GM19239 (cell line): Measurements from ENCODE around the gene CRTC3.
A peak's percentile ranks its signal among the peaks of the same experiment; 100 is the strongest.

ENCODE experiments used
- DNase-seq: peaks from one replicate; pipeline ENCODE4 v3.0.0; 2011; ENCODE audit warnings: low spot score; ENCODE audit not compliant: insufficient read length
- FAIRE-seq: peaks from 2 replicates; lab custom pipeline; 2011; peaks lifted over from hg19 to GRCh38; lab: Jason Lieb, UNC

The CRTC3 gene

DNA sequence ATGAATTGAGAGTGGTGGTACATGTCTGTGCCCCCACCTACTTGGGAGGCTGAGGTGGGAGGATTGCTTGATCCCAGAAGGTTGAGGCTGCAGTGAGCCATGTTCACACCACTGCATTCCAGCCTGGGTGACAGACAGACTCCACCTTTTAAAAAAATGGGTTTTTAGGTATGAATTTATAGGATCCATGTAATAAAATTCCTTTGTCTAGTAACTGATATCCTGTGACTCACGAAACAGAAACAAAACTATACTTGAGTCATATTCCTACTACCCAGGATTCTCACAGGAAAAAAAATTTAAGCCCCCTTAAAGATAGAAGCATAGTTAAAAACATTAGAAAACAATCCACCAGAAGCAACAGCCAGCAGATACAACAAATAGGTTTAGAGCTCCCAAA lies 10.0 kb upstream of the CRTC3 start:
- DNase-seq (no peak), FAIRE-seq (no peak)

DNA sequence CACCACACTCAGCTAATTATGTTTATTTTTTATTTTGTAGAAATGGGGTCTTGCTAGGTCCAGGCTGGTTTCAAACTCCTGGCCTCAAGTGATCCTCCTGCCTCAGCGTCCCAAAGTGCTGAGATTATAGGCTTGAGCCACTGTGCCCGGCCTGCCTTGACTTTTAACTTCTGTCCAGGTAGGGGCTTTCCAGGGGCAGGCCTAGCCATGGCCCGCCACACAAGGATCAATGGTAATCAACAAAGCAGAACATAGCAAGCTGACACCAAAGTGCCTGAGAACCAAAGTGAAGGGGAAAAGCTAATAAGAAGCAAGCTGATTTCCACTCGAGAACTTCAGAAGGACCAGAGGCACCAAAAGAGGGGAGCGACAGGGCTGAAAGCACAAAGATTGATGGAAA lies 9.4 kb upstream of the CRTC3 start:
- no peak for DNase-seq
- peak; percentile 4 for FAIRE-seq

DNA sequence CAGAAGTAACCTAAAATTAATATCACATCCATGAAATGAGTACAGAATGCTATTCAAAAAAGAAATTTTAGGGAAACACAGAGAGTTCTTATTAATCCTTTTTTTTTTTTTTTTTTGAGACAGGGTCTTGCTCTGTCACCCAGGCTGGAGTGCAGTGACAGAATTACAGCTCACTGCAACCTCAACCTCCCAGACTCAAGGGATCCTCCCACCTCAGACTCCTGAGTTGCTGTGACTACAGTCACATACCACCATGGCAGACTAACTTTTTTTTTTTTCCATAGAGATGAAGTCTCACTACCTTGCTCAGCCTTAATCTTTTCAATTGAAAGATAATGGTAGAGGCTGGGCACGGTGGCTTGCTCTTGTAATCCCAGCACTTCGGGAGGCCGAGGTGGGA lies 6.3 kb upstream of the CRTC3 start:
- DNase-seq = no peak
- FAIRE-seq = no peak

DNA sequence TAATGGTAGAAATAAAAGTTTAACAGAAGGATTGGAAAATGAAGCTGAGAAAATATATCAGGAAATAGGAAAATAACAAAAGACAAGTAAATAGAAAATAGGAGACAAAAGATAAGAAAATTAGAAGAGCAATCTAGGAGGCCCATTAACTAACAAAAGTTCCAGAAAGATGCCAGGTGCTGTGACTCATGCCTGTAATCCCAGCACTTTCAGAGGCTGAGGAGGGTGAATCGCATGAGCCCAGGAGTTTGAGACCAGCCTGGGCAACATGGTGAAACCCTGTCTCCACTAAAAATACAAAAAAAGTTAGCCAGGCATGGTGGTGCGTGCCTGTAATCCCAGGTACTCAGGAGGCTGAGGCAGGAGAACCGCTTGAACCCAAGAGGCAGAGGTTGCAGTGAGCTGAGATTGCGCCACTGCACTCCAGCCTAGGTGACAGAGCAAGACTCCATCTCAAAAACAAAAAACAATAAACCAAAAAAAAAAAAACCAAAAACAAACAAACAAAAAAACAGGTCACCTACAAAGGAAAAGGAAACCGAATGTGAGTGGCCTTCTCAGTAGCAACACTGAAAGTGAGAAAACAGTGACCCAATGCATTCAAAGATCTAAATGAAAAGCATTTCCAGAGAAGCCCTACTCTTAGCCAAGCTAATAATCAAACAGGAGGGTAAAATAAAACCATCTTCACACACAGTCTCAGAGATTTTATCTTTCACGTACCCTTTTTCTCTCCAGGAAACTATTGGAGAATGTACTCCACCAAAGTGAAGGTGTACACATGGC lies 5.5 kb upstream of the CRTC3 start:
- FAIRE-seq (peak; percentile 94), DNase-seq (peak; percentile 59)

DNA sequence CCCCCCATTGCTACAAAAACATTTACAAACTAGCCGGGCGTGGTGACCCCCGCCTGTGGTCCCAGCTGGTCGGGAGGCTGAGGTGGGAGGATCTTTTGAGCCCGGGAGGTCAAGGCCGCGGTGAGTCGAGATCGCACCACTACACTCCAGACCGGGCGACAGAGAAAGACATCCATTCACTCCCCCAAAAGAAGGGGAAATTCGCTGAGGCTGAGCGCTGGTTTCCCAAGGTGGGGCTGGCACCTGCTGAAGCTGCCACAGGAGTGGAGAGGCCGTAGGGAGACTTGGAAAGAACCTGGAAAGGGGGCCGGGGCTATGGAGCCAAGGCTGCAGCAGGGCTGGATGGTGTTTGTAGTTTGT lies 732 bp upstream of the CRTC3 start:
- DNase-seq (no peak), FAIRE-seq (peak; percentile 39)

DNA sequence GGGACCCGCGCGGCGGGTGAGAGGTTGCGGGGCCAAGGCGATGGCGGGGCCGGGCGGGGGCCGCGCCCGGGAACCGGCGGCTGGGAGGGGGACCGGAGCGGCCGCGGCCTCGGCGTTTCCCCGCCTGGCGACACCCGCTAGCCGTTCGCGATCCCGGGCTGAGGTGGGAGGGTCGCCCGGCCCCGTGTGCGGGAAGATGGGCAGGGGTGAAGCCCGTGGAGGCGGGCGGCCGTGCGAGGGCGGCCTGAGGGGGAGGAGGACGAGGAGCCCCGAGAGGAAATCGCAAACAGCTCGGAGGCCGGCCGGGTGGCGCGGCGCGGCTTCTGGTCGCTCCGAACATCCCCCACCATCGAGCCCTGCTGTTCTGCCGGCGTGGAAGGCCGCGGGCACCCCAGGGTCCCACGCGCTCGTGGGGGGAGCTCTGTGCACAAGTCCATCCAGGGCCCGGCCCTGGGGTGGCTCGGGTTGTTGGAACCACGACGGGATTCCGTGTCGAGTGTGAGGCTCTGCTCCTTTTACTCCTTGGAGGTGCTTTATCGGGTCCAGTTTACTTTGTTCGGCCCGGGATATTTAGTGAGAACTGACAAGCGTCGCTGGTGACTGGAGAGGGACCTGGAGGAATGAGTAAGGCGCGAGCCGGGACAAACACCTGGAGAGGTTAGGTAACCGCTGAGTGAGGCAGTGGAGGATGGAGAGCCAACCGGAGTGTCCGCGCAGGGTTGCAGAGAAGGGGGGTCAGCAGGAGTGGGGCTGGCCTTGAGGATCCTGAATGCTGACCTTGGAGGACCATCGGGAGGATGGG lies 728 bp downstream of the CRTC3 start:
- peak; percentile 75 for DNase-seq
- no peak for FAIRE-seq

DNA sequence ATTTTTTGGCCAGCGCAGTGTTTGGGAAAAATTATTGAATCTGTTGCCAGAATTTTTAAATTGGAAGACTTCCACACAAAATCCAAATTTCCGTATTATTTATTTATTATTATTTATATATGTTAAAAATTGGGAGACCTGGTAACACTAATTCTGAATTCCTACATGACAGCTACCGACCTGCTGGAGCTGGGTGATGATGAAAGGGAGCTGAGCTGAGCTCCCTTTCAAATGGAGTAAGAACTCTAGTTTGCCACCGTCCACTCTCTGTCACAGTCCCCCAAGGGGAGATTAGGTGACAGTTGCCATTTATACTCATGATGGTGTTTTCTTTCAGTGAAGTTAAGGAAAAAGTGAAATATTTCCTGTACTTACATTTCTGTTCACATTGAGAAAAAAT lies 1.4 kb downstream of the CRTC3 start:
- no peak for FAIRE-seq
- no peak for DNase-seq

DNA sequence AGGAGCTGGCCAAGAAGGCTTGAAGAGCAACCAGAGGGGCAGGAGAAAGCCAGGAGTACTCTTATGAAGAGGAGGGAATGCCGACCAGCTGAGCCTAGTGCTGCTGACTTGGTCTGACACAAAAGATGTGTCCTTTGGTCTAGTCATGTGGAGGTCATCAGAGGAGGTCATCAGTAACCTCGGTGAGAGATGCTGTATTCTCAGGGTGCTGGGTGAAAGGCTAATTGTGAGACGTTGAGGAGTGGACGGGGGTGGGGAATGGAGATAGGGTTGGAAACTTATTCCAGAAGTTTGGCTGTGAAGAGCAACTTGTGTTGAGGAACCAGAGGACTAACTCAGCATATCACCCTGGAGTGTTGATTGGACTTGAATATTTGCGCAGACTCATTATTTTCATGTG lies 5.5 kb downstream of the CRTC3 start:
- DNase-seq = no peak

DNA sequence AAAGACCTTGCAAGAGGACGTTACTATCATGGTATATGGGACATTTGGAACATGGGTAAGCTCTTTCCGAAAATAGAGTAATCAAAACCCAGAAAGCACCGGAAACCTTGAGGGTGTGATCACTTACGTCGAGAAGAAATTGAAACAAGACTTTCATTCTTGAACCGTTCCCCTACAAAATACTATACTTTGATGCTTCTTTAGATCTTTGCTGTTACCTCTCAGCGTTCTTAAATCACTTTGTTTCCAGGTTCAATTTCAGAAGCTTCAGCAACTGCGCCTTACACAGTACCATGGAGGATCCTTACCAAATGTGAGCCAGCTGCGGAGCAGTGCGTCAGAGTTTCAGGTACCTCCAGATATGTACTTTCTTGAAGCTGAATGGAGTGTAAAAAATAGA lies 10.1 kb downstream of the CRTC3 start:
- FAIRE-seq (no peak), DNase-seq (no peak)

More for the DNA sequence above, 5.5 kb downstream of the CRTC3 start:
- no peak for FAIRE-seq

DNA sequence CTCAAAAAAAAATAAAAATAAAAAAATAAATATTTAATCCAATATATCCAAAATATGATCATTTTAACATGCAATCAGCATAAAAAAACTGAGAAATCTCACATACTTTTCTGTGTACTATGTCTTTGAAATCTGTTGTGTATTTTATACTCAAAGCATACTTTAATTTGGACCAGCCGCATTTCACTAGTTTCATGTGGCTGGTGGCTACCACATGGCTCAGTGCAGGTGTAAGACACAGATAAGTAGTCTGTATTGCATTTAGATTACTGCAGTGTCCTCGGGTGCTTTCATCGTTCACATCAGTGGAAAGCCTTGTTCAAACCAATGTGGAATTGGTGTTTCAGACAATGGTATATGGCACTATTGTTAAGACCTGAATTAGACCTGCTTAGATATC lies 11.0 kb downstream of the CRTC3 start:
- DNase-seq (no peak), FAIRE-seq (no peak)

DNA sequence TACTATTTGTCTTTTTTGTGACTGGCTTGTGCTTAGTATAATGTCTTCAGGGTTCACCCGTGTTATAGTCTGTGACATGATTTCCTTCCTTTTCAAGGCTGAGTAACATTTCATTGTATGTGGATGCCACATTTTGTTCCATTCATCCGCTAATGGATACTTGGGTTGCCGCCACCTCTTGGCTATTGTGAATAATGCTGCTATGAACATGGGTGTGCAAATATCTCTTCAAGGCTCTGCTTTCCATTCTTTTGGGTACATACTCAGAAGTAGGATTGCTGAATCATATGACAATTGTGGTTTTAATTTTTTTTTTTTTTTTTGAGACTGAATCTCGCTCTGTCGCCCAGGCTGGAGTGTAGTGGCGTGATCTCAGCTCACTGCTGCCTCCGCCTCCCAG lies 15.4 kb downstream of the CRTC3 start:
- DNase-seq (no peak), FAIRE-seq (no peak)

DNA sequence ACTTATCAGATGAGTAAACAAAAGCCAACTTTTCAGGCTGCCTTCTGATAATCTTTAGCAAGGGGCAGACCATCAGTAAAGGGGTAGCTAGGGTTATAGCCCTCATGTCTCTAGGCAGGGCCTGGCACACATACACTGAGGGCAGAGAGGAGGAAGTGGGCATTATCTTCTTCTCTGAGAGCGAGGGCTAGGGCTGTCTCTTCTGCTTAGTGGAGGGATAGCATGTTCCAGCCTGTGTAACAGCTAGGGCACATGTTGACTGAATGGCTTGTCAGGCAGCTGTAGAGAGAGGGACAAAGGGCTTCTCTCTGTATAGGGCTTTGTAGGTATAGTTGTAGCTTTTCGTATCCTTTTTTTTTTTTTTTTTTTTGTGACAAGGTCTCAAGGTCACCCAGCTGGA lies 17.8 kb downstream of the CRTC3 start:
- FAIRE-seq (no peak), DNase-seq (no peak)

DNA sequence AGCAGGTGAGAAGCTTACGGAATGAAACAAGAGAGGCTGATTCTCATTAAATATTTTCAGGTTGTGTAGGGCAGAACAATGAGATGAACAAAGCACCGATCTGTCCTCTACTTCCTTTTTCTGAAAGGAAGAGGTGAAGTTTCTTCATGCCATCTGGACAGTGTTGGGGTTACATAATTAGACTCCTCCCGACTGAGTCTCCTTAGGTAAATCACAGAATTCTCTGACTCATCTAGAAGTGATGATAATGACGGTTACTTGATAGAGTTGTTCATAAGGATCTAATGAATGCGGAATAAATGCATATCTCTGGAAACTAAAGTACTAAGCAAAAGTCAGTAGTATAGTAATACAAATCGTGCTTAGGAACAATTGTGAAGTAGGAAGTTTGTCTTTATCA lies 21.2 kb downstream of the CRTC3 start:
- no peak for DNase-seq
- peak; percentile 87 for FAIRE-seq

DNA sequence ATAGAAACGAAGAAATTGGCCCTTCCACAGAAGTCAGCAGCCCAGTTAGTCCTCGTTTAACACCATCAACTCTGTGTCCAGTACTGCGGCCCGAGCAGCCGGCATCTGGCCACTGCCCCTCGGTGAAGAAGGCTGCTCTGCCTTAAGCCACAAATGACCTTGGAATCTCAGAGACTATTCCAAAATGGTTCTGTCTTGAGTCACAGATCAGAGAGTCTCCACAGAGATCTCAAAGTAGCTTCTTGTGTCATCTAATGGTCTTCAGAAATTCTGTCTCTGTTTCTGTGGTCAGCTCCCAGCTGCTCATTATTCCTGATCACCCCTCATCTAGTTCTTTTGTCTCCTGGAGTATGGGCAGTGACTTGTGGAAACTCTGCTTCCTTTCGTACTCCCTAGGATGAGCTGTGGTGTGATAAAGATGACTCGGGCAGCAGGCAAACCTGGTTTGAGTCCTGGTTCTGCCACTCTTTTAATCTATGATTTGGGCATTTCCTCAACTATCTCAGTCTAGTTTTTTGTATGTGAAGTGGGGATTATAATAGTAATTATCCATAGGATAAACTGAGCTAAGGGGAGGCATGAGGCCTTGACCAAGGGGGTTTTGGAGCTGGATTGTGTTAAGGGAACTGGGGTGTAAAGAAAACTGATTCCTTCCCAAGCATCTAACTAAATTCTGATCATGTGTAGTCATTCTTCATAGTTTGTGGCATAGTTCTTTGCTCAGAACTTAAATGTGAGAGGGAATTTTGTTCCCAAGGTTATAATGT lies 22.6 kb downstream of the CRTC3 start:
- FAIRE-seq = no peak
- no peak for DNase-seq

DNA sequence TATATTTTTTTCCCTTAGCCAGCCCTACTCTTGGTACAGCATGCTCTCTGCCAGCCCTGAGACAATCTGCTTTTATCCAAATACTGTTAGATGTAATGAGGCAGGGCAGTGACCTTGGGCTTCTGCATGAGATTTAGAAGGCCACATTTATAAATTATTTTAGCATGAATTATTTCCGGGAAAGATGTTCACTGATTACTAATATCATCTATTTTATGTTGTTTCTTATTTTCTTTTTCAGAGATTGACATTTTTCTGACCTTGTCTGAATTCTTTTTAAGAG lies 23.1 kb downstream of the CRTC3 start:
- FAIRE-seq = no peak
- no peak for DNase-seq

DNA sequence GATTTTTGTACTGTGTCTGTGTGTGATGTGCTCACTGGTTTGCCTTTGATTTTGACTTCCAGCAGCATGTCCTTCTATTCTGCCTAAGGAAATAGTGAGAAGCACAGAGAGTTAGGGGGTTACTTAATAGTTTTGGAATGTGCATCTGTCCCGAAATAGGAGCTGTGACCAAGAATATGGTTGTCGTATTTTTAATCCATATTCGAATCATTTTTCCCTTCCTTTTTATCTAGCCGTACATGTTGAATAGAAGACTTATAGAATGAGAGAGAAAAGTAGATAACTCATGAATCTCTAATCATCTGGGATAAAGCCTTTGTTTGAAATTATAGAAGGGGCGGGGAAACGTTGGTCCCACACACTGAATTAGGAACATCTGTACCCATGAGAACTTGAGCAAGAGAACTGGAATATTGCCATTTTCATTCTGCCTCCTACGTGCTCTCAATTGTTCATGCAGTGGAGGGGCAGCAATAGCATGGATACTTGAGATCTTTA lies 23.6 kb downstream of the CRTC3 start:
- DNase-seq (no peak), FAIRE-seq (no peak)

DNA sequence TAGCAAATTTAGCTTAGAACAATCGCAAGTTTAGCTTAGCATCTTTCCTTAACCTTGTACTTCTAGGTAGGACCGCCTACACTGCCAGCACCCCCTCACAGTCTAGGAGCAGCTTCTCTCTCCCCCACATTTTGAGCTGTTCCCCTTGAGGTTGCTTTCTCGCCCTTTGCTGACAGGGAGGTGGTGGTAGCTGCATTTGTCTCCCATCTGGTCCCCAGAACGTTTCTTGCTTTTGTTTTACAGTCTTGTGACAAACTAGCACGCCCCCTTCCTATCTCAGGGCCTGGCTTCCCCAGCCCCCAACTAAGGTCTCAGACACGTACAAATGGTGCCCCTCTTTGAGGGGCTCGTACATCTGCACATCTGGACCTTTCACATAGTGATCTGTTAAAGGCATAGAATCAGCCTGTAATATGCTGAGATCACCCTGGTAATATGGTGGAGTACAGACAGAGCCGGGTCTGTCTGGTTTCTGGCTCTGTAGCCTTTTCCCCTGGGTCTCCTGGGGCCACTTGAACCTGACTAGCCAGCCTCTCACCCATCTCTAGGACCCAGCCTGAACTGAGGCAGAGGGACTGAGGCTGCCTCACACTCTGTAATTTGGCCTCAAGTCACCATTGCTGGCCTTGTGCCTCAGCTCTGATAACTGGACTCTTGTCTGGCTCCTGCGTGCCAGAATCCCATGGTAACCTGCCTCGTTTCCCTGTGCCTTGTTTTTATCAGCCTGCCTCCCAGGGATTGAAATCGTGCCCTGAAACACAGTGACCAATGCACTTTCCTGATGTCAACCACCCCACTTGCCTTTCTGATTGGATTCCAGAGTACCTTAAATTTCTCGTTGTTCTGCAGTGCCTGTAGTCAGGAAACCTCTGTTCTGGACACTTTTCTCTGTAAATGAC lies 27.7 kb downstream of the CRTC3 start:
- DNase-seq (no peak), FAIRE-seq (peak; percentile 70)

DNA sequence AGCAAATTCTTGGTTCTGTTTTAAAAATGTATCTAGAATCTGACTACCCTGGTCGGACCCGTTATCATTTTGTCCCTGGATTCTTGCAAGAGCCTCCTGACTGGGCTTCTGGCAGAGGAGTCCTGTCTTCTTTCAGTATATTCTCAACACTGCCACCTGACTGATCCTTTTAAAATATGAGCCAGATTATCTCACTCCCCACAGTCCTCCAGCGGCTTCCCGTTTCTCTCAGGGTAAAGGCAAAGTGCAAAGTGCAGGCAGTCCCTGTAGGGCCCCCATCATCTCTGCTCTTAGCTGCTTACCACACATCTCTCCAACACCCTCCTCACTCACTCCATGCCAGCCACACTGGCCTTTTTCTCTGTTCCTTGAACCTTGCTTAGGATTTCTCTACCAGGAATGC lies 28.4 kb downstream of the CRTC3 start:
- no peak for DNase-seq

DNA sequence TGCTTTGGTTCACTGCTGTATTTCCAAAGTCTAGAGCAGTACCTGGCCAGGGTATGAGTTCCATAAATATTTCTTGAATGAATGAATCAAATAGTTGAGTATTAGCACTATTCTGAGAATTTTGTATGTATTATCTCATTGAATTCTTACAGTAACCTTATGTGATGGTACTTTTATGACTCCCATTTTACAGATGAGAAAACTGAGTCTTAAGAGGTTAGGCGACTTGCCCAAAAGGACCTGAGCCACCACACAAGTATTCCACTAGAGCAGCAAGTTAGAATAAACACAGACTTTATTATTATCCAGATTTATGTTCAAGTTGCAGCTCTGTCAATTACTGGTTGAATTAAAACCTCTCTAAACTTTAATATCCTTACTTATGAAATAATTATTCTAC lies 29.4 kb downstream of the CRTC3 start:
- DNase-seq = no peak
- FAIRE-seq = no peak

More for the DNA sequence above, 28.4 kb downstream of the CRTC3 start:
- FAIRE-seq = no peak

DNA sequence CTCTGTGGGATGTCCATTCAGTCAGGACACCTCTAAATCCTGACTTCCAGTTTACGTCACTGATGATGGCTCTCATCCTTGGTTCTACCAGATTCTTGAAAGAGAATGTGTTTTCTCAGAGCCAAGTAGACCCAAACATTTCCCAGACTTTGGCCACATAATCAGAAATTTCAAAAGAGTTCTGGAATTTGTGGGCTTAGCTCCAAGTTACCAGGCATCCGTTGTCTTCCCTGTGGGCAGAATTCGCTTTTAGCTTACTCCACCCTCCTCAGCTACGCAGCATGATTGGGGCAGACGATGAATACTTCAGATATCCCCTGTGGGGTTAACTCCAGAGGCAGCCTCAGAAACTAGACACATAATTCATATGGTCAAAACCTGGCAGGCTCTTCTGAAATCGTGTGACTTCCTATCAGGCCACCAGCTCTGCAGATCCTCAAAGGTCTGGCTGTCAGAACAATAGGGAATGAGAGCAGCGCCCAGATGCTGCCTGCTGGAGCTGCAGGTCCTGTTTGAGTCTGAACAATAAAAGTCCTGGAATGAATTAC lies 30.6 kb downstream of the CRTC3 start:
- DNase-seq (no peak), FAIRE-seq (no peak)
